Endothelial cell of umbilical vein (primary cell): Measurements from ENCODE around the gene FGF5. TPM values are rescaled to one million over a fixed set of nuclear protein-coding genes. Genes with fewer than 3 reads are reported as not detected.

Source experiments
- BruUV-seq: library from RNA; stranded (reverse); fragments of 400-500 nt; replicated peaks from 2 replicates; lab custom pipeline; 2021; lab: Mats Ljungman, UMichigan
- CTCF ChIA-PET: fragments of 300-600, 350-600 bp; sonication (Branson Sonifier 250); formaldehyde crosslinking; loops from one replicate; lab custom pipeline; 2021; ENCODE audit warnings: antibody characterized with exemption, inconsistent platforms; lab: Charles Lee
- POLR2A ChIA-PET: fragments of 300-600, 350-600 bp; sonication (Branson Sonifier 250); formaldehyde crosslinking; loops from one replicate; lab custom pipeline; 2021; ENCODE audit warnings: antibody characterized with exemption, inconsistent platforms; lab: Charles Lee
- DNase-seq: peaks from one replicate; pipeline ENCODE4 v3.0.0-alpha.2; 2011; ENCODE audit warnings: low read depth, low spot score
- FAIRE-seq: peaks from 2 replicates; lab custom pipeline; 2011; peaks lifted over from hg19 to GRCh38; lab: Jason Lieb, UNC
- H2AFZ ChIP-seq: 2 replicates; pipeline ENCODE4 v1.6.0; 2012; ENCODE audit warnings: low read depth, low read length, control low read depth, inconsistent platforms
- H3K27ac ChIP-seq: 2 replicates; pipeline ENCODE4 v1.5.1; 2011; ENCODE audit warnings: low read depth, mild to moderate bottlenecking, control low read depth, low read length, moderate library complexity; ENCODE audit not compliant: insufficient read depth
- H3K27me3 ChIP-seq, 2 experiments: 2 replicates each; pipeline versions ENCODE4 v1.6.0 to v1.6.1; 2011; ENCODE audit warnings: low read length in 2 of 2, mixed read lengths in 1 of 2; ENCODE audit not compliant: control insufficient read depth in 2 of 2, insufficient read depth in 2 of 2
- H3K36me3 ChIP-seq, 2 experiments: 2 replicates in 1 of 2; 3 replicates in 1 of 2; pipeline ENCODE4 v1.5.1; 2011; ENCODE audit warnings: low read length in 2 of 2, mild to moderate bottlenecking in 1 of 2, moderate library complexity in 1 of 2; ENCODE audit not compliant: control insufficient read depth in 2 of 2, insufficient read depth in 2 of 2; ENCODE audit errors: extremely low read depth in 1 of 2
- H3K4me1 ChIP-seq: 3 replicates; pipeline ENCODE4 v1.5.1; 2011; ENCODE audit warnings: mild to moderate bottlenecking, low read length; ENCODE audit not compliant: control insufficient read depth, insufficient read depth; ENCODE audit errors: extremely low read depth
- H3K4me2 ChIP-seq: 2 replicates; pipeline ENCODE4 v1.6.1; 2011; ENCODE audit warnings: low read length, control low read depth, mixed read lengths; ENCODE audit not compliant: insufficient read depth
- H3K4me3 ChIP-seq, 3 experiments: fragments of 200-600 bp in 1 of 3; sonication (generic), shearing (Covaris generic) in 1 of 3; replicated peaks in 1 of 3; 2 replicates each; pipeline ENCODE4 v1.5.1; 2011 to 2016; ENCODE audit warnings: control low read depth in 3 of 3, low read length in 3 of 3, mild to moderate bottlenecking in 2 of 3, inconsistent platforms in 1 of 3, low read depth in 1 of 3, moderate library complexity in 1 of 3; ENCODE audit not compliant: insufficient read depth in 1 of 3
- H3K79me2 ChIP-seq: 2 replicates; pipeline ENCODE4 v1.6.0; 2012; ENCODE audit warnings: low read length, inconsistent platforms; ENCODE audit not compliant: control insufficient read depth, insufficient read depth
- H3K9ac ChIP-seq: replicated peaks from 2 replicates; pipeline ENCODE3; 2011; ENCODE audit warnings: low read length, control low read depth; ENCODE audit not compliant: insufficient read depth; ENCODE audit errors: extremely low read depth
- H3K9me1 ChIP-seq: replicated peaks from 3 replicates; pipeline ENCODE4 v1.6.0; 2011; ENCODE audit warnings: mild to moderate bottlenecking, low read length; ENCODE audit not compliant: control insufficient read depth, insufficient read depth; ENCODE audit errors: extremely low read depth
- H3K9me3 ChIP-seq: replicated peaks from 2 replicates; pipeline ENCODE4 v1.5.1; 2012; ENCODE audit warnings: low read length, inconsistent platforms; ENCODE audit not compliant: control insufficient read depth, insufficient read depth
- H4K20me1 ChIP-seq: replicated peaks from 2 replicates; pipeline ENCODE3; 2011; ENCODE audit warnings: mild to moderate bottlenecking, low read length; ENCODE audit not compliant: control insufficient read depth, insufficient read depth; ENCODE audit errors: extremely low read depth
- EZH2 ChIP-seq: IDR thresholded peaks from 2 replicates; pipeline ENCODE4 v1.6.1; 2012; ENCODE audit warnings: borderline replicate concordance, low read depth, mild to moderate bottlenecking, moderate library complexity, low read length, inconsistent platforms; ENCODE audit not compliant: severe bottlenecking
- JUN ChIP-seq: IDR thresholded peaks from 2 replicates; pipeline ENCODE4 v1.6.1; 2011; ENCODE audit warnings: borderline replicate concordance, low read depth; ENCODE audit not compliant: insufficient read length, insufficient read depth
- MYC ChIP-seq: IDR thresholded peaks from one replicate; pipeline ENCODE4 v1.6.1; 2011; ENCODE audit warnings: mild to moderate bottlenecking, low read depth, low read length
- POLR2A ChIP-seq: IDR thresholded peaks from 2 replicates; pipeline ENCODE4 v1.6.1; 2012; ENCODE audit warnings: low read depth, mild to moderate bottlenecking, control low read depth, low read length
- POLR2AphosphoS5 ChIP-seq: IDR thresholded peaks from 2 replicates; pipeline ENCODE4 v1.6.1; 2012; ENCODE audit warnings: low read depth, mild to moderate bottlenecking, control low read depth, low read length, moderate library complexity; ENCODE audit not compliant: insufficient read depth
- dilution Hi-C: fragments of 300-500 bp; cut with MboI; formaldehyde crosslinking; loops from one replicate; pipeline ENCODE4 v1.15.0; 2019; ENCODE audit warnings: low sequenced_read_pairs; ENCODE audit not compliant: extremely low pct_ligation_motif_present
- intact Hi-C: fragments of 100-400 bp; cut with micrococcal nuclease; formaldehyde crosslinking; loops from one replicate; pipeline ENCODE4 v1.10.0; 2022
- polyA plus RNA-seq, 4 experiments: library from polyadenylated mRNA; depleted of rRNA in 3 of 4; stranded (reverse) in 3 of 4; unstranded in 1 of 4; fragments of >200 nt; gene quantifications; 2 replicates each; pipeline versions ENCODE4 v1.2.1 to v1.2.3, GENCODE V29; 2011 to 2012; ENCODE audit warnings: missing spikeins in 1 of 4
- total RNA-seq: library from RNA; stranded (reverse); gene quantifications from 2 replicates; pipeline ENCODE4 v1.2.3, GENCODE V29; 2021
- TF ChIP-seq, protein P1 (sequence below), 2 donors: IDR thresholded peaks; 1 replicate in 1 of 2; 2 replicates in 1 of 2; pipeline ENCODE4 v1.5.1; 2011; ENCODE audit warnings: low read length in 2 of 2, mild to moderate bottlenecking in 2 of 2, moderate library complexity in 2 of 2, control low read depth in 1 of 2, inconsistent platforms in 1 of 2, low read depth in 1 of 2; ENCODE audit not compliant: insufficient read depth in 1 of 2; ENCODE audit errors: extremely low read depth in 1 of 2
- TF ChIP-seq, protein P2 (sequence below): IDR thresholded peaks from 2 replicates; pipeline ENCODE4 v1.6.1; 2011; ENCODE audit not compliant: insufficient read depth, insufficient read length

Gene FGF5
- total and polyA plus RNA-seq, 2 donors (not counting 3 experiments of a cell fraction or from before 2014, with no cell fraction given) = 0.13 to 0.73 TPM

DNA sequence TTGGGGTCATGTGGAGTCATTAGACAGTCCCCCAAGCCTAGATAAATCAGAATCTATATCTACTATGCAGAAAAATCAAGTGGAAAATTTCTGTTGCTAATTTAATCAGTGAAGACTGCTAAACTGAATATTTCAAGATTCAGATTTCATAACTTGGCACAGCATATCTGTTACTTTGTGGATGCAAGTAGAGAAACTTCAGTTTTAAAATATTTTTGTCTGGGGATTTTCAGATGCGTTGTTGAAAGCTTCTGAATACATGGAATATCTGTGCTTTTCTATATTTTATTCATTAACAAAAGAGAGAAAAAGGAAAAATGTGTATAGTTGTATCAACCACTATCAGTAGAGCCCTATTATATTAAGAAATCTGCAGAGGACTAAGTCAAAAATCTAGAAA lies 4.4 kb downstream of the FGF5 start:
- H4K20me1 ChIP-seq = no peaks in the 10 kb centered on the region
- H3K4me2 ChIP-seq = no peak overlapping the region
- H3K79me2 ChIP-seq = no peaks in the 10 kb centered on the region
- H3K36me3 ChIP-seq = no peaks in the 10 kb centered on the region
- no peak overlapping the region for H3K9ac ChIP-seq
- DNase-seq (no peak), FAIRE-seq (no peak)
- H3K27ac ChIP-seq = no peak overlapping the region
- intact Hi-C loops = no loop called here
- no peaks in the 10 kb centered on the region for H3K9me3 ChIP-seq
- no peak overlapping the region for H3K4me3 ChIP-seq
- H3K27me3 ChIP-seq = peaks cover 40 to 82% of the 10 kb centered on the region in 2 experiments
- CTCF ChIA-PET = interaction anchor here (0.9 to 3.1 kb wide), 4 partner anchors 50 to 64 kb away, joined by 3 to 11 read pairs (median 8); partner anchors contain the start of gene CFAP299
- dilution Hi-C loops = no loop called here
- POLR2A ChIA-PET = no interaction called here
- TF ChIP-seq JUN = no peak
- TF ChIP-seq, protein P1, sequence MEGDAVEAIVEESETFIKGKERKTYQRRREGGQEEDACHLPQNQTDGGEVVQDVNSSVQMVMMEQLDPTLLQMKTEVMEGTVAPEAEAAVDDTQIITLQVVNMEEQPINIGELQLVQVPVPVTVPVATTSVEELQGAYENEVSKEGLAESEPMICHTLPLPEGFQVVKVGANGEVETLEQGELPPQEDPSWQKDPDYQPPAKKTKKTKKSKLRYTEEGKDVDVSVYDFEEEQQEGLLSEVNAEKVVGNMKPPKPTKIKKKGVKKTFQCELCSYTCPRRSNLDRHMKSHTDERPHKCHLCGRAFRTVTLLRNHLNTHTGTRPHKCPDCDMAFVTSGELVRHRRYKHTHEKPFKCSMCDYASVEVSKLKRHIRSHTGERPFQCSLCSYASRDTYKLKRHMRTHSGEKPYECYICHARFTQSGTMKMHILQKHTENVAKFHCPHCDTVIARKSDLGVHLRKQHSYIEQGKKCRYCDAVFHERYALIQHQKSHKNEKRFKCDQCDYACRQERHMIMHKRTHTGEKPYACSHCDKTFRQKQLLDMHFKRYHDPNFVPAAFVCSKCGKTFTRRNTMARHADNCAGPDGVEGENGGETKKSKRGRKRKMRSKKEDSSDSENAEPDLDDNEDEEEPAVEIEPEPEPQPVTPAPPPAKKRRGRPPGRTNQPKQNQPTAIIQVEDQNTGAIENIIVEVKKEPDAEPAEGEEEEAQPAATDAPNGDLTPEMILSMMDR (IDR thresholded peaks at IDR 0.05; ENCODE audit: extremely low read depth in 1 of 2, insufficient read depth in 1 of 2, low read depth in 1 of 2, low read length in 2 of 2) = no peak
- TF ChIP-seq MYC = no peak
- no peak for TF ChIP-seq POLR2A
- TF ChIP-seq POLR2AphosphoS5 = no peak
- no peak for TF ChIP-seq EZH2
- TF ChIP-seq, protein P2, sequence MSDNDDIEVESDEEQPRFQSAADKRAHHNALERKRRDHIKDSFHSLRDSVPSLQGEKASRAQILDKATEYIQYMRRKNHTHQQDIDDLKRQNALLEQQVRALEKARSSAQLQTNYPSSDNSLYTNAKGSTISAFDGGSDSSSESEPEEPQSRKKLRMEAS = no peak
- H3K4me1 ChIP-seq = peaks cover 12% of the 10 kb centered on the region
- no peaks in the 10 kb centered on the region for H3K9me1 ChIP-seq
- H2AFZ ChIP-seq = no peak overlapping the region
- no TSS peak for BruUV-seq
